HuH-7 (cell line): Measurements from ENCODE around the gene CLCA4.
A peak's percentile ranks its signal among the peaks of the same experiment; 100 is the strongest.
"Not testable (repeated sequence)": the region's sequence is repeated elsewhere in the genome, so short reads cannot be mapped to it uniquely, and the experiment has no call there.

Experiments used
- DNase-seq: peaks from one replicate; pipeline ENCODE4 v3.0.0; 2011; ENCODE audit warnings: low spot score

Gene CLCA4, protein sequence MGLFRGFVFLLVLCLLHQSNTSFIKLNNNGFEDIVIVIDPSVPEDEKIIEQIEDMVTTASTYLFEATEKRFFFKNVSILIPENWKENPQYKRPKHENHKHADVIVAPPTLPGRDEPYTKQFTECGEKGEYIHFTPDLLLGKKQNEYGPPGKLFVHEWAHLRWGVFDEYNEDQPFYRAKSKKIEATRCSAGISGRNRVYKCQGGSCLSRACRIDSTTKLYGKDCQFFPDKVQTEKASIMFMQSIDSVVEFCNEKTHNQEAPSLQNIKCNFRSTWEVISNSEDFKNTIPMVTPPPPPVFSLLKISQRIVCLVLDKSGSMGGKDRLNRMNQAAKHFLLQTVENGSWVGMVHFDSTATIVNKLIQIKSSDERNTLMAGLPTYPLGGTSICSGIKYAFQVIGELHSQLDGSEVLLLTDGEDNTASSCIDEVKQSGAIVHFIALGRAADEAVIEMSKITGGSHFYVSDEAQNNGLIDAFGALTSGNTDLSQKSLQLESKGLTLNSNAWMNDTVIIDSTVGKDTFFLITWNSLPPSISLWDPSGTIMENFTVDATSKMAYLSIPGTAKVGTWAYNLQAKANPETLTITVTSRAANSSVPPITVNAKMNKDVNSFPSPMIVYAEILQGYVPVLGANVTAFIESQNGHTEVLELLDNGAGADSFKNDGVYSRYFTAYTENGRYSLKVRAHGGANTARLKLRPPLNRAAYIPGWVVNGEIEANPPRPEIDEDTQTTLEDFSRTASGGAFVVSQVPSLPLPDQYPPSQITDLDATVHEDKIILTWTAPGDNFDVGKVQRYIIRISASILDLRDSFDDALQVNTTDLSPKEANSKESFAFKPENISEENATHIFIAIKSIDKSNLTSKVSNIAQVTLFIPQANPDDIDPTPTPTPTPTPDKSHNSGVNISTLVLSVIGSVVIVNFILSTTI

DNA sequence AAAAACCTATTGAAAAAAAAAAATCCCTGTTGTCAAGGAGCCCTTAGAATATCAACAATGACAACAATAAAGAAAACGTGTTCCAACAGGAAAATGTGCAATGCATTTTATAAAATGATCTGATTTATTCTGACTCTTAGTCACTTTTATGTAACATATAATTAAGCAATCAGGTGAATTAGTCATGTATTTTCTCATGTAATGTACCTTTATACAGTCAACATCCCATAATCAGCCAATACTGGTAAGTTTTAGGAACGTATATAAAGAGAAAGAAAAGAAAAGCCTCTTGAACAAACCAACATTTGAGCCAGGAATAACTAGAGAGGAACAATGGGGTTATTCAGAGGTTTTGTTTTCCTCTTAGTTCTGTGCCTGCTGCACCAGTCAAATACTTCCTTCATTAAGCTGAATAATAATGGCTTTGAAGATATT, at the start of gene CLCA4:
TSS of gene CLCA4 (plus strand) at position 292 of the 435 bp plus-strand sequence. CDS start at position 334, 42 bp downstream.
- DNase-seq: no peak

DNA sequence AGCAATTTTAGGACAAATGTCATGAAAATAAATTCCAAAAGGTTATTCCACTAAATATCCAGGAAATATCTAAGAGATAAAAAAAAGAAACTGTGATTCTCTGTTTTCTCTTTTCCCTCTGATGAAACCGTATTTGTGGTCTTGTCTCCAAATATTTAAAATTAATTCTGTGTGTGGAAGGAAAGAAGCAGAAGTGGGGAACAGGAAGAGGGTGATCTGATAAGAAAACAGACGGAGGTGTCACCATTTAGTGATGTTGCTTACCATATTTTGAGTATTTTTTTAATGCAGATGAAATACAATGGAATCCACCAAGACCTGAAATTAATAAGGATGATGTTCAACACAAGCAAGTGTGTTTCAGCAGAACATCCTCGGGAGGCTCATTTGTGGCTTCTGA, 48.6 kb upstream of the CLCA4 start:
- no peak for DNase-seq

DNA sequence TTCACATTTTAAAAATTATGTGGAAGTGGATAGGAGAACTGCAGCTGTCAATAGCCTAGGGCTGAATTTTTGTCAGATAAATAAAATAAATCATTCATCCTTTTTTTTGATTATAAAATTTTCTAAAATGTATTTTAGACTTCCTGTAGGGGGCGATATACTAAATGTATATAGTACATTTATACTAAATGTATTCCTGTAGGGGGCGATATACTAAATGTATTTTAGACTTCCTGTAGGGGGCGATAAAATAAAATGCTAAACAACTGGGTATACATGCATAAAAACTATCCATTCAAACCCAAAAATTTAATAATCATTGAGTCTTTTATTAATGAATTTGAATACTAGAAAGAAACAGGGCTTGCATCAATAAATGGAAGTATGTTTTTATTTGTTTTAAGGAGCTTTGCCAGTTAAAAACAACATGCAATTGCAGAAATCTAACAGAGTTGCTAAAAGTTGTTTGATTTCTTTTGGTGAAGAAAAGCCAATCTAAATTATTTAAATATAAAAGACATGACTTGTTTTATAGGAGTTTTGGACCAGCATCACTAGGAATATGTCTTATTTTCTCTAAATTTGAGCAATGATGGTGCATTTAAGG, 46.8 kb upstream of the CLCA4 start:
- DNase-seq: no peak

DNA sequence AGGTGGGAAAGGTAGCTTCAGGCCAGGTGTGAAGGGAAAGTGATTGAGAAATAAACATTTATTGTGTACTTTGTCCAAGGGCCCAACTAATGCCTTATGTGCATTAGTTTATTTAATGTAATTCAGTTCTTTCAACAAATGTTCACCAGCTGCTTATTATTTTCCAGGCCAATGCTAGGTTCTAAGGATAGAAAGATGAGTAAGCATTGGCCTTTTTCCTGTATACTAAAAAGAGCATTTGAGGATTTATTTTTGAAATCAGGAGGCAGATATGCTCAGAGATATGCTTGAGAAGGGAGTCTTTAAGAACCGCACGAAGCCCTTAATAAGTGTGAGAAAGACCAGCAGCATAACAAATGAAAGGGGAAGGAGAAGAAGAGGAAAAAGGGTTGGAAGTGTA, 46.2 kb upstream of the CLCA4 start:
- DNase-seq: no peak

DNA sequence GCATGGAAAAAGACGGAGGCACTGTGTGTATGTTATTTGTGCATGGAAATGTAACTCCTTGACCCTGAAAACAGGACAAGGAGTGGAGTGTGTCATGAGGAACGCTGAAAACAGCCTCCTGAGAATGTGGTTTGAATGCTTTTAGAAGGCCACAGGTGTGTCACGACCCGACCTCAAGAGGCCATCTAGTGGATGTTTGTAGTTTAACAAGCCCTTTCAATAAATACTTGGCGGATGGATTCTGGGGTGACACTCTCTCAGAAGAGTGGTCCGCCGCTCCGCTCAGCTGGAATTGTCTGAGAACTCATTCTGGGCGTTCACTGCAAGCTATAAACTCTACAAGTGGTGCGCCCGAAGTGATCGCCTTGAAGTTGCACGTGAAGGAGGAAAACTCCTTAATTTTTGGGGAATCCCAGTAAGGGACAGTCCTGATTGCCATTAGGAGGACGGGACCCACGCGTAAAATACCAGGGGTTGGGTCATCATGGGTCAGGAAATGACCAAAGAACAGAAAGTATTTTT, 44.7 kb upstream of the CLCA4 start:
- DNase-seq: not testable (repeated sequence)

DNA sequence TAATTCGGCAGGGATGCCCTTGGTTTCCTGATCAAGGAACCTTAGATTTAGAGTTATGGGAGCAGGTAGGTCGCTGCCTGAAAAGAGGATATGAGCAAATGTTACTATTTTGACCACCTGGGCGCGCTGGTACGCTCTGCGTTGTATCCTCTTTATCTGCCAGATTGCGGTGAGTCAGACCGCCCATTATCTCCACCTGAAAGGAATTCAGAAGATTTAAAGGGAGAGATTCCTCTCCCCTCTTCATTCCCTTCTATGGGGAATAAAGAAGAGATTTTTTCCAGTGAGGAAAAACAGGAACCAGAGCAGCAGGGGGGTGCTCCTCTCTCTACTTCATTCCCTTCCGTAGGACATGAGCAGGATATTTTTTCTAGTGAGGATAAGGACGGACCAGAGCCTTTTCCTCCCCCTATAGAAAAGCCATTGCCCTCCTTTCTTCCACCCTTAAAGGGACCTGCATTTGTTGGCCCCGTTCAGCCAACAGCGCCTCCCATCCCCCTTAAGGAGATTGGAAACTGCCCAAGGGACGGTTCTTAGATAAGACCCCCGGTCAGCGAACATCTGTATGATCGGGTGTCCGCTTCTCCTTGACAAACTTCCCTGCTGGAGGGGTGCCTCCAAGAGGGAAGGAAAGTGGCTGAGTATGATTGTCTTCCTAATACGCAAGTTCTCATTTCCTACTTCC, 44.0 kb upstream of the CLCA4 start:
- DNase-seq: no peak

DNA sequence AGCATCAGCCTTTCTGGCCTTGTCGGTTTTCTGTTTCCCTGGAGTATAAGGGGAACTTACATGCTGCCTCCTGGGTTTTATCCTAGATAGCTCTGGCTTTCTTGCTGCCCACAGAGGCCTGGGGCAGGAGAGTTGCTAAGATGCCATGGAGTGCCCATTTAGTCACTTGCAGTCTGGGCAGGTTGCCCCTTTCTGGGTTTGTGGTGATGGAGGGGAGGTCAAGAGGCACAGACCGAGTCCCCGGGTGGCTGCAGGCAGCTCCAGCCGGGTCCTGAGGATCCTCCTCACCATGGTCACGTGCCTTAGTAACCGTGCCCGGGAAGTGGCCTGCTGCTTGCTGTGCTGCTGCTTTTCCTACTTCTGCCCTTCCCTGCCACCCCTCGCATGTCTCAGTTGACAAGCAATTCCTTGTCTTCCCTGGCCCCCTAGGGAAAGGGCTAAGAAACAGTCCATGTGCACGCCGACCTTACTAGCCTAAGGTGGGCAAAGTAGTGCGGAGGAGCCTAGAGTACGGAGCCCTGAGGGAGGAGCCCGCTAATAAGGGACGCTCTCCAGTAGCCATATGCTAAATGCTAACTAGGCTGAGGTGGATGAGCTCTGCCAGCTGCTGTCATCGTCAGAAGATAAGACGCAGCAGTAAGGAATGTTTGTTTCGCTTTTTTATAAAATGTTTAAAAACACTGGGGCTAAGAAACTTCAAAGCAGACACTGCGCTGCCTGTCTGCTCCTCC, 43.3 kb upstream of the CLCA4 start:
- DNase-seq: no peak

DNA sequence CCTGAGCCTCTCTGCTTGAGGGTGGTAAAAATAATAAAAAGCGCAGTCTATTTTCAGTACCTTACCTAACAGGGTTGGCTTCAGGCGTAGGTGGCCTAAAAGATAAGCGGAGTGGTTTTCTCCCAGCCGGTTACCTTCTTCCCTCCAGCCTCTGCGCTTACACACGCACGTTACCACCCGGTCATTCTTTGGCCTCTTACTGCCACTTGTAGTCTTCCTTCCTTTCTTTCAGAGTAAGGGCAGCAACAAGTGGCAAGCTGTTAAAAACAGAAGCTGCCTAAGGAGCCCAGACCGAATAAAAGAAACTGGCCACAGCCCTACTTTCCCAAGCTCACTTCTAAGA, 42.8 kb upstream of the CLCA4 start:
- no peak for DNase-seq

DNA sequence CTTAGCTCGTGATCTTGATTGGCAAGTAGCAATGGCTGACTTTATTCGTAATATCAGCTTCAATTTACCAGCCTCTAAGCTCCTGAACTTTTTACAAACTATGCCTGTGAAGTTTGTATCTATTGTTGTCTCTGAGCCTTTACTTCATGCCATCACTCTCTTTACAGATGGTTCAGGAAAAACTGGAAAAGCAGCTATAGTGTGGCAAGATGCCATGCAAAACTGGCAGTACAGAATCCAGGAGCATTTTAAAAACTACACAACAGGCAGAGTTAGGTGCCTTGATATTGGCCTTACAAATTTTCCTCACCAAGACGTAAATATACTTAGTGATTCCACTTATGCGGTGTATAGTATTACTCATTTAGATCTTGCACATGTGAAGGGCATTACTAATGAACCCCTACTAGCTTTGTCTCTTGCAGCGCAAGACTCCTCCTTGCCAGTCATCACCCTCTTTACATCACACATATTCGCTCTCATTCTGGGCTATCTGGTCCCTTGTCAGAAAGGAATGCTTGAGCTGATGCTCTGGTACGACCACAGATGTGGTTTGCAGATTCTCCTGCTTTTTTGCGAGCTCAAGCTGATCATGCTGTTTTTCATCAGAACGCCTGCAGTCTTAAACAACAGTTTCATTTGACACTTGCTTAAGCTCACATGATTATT, 41.8 kb upstream of the CLCA4 start:
- DNase-seq: no peak

DNA sequence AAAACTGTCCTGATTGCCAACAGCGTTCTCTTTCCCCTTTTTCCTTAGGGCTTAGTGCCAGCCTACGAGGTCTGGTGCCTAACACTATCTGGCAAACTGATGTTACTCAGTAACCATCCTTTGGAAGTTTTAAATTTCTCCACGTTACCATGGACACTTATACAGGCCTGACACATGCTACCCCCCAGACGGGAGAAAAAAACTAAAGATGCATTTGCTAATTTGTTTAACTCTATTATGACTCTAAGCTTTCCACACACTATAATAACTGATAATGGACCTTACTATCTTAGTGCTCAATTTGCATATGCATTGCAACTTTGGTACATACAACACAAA, 41.3 kb upstream of the CLCA4 start:
- no peak for DNase-seq

DNA sequence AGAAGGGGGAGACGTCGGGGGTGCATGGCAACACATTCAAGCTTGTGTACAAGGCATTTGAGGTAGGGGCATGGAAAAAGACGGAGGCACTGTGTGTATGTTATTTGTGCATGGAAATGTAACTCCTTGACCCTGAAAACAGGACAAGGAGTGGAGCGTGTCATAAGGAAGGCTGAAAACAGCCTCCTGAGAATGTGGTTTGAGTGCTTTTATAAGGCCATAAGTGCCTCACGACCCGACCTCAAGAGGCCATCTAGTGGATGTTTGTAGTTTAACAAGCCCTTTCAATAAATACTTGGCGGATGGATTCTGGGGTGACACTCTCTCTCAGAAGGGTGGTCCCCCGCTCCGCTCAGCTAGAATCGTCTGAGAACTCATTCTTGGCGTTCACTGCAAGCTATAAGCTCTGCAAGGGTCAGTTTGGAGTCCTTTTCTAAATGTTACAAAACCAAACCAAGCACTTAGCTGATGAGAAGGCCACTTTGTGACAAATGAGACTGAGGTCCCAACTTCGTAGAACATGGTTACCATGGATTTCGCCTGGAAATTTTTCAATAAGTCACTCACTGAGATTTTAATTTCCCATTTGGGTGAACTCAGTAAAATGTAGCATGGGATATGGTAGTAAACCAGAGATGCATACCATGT, 38.8 kb upstream of the CLCA4 start:
- DNase-seq: no peak

DNA sequence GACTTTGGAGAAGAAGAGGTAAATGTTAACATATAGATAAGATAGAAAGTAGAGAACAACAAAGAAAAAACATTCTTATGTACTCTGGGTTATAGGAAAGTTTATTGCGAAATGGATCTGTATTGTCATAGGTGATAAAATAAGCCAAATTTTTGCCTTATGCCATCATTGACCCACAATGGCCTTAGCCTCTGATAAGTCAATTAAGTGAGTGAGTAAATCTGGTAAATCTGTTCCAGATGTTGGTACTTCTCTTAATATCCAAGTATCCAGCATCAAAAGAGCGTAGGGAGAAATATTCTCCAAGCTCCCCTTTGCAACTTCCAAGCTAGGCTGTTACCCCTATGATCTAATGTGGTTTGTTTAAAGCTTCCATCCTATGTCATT, 38.3 kb upstream of the CLCA4 start:
- no peak for DNase-seq

DNA sequence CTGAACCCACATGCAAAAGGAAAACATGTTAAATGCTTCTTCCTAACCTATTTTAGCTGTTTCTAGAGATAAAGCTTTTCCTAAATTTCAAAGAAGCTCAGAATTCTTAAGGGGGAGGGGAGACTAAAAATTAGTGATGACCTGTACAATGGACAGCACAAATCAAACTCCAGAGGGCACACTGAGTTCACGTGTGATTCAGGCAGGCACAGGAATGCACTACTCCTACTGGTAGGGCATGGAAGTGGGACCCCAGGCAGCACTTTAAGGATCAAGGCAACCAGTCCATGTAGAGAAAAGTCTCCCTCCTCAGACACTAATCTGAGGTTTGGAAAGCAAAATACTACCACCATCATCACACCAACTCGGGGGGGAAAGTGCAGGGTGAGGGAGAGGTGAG, 31.3 kb upstream of the CLCA4 start:
- peak; percentile 59 for DNase-seq

DNA sequence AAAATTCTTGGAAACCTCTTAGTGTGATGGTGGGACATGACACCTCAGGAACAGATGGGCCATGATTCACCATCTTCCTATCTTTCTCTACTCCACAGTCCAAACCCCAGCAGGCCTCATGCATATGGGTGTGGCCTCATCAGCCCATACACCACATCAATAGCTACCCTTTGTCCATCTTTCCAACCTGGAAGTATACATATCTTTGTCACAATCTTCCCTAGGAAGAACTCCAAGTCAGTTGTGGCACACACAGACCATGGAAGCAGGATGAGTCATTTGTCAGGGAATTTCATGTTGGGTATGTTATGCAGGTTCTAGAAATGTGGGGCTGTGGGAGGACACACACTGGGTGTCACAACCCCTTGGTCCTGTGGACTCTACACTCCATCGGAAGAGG, 30.5 kb upstream of the CLCA4 start:
- DNase-seq: no peak

DNA sequence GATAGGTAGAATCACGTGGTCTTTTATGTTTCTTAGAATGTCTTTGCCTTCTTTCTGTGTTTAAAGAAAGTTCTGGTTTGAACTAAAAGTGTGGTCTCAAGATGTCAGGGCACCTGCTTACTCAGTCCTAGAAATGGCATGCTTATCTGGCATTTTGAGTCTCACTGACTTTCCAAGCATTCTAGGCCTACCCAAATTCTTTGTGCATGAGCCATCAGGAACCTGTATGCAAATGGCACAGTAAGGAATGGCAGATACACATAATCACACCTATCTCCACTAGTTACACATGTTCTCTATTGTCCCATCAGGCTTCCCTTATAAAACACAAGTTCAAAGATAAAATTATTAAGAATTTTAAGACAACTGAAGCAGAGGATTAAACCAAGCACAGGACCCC, 29.5 kb upstream of the CLCA4 start:
- no peak for DNase-seq

DNA sequence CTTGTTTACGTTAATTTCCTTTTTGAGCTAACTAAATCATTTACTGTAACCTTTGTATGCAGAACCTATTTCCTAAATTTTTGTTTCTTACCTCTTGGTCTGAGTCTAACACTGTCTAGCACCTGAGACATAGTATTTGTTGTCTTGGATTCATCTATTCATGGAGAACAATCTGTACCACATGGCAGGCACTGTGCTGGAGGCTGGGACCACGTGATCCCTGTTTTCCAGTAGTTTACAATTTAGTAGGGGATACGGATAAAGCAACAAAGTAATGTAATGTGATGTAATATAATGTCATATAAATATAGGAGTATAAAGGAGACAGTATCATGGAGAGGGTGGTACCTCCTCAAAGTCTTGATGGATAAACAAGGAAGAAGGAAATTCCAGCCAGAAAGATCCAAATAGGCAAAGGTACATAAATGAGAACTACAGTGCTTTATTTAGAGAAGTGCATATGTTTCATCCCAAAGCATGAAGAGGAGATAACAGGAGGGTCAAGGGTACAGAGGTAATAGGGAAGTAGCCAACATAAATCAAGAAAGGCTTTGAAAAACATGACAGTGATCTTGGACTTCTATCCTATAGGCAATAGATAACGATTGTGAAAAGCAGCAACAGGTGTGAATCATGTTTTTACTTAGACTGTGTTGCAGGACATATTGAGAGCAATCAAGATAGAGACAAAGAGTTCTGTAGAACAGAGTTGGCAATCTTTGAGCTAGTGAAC, 25.9 kb upstream of the CLCA4 start:
- peak; percentile 17 for DNase-seq

DNA sequence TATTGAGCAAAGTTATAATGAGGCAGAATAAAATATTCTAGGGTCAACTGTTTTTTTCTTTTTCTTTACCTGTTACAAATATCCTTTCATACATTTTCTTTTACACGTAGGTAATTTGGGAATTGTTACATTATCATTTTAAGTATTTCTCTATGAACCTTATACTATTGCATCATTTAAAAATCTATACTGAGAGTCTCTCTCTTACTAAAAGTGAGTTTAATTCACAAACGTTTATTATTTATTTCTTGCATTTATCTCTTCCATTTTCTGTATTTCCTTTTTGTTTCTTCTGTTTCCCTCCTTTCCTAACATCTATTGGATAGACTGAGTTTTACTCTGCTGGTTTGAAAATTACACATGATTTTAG, 25.4 kb upstream of the CLCA4 start:
- DNase-seq: no peak

DNA sequence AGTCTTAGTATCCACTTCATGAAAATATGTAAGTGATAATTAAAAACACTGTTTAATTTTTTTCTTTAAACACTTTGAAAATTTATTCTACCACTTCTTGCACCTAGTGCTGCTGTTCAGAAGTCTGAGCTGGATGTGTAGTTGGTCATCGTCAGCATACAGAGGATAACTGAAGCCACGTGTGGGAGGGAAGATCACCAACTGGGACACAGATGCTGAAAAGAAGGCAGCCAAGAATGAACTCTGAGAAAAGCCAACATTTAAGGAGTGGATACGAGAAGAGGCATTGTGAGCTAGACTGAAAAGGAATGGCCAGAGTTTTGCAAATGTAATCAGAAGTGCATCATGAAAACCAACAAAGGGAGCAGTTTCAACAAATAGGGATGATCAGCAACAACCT, 24.6 kb upstream of the CLCA4 start:
- no peak for DNase-seq

DNA sequence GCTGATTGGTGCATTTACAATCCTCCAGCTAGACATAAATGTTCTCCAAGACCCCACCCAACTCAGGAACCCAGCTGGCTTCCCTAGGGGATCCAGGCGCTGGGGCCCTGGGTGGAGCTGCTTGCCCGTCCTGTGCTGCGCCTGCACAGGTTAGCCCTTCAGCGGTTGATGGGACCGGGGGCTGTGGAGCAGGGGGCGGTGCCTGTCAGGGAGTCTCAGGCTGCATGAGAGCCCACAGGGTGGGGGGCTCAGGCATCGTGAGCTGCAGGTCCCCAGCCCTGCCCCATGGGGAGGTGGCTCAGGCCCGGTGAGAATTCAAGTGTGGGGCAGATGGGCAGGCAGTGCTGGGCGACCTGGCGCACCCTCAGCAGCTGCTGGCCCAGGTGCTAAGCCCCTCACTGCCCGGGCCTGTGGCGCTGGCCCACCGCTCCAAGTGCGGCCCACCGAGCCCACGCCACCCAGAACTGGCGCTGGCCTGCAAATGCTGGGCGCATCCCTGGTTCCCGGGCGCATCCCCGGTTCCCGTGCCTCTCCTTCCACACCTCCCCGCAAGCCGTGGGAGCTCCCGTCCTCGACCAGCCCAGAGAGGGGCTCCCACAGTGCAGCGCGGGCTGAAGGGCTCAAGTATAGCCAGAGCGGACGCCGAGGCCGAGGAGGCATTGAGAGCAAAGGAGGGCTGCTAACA, 23.1 kb upstream of the CLCA4 start:
- no peak for DNase-seq
